HL-60/S4 treated with retinoic acid at 250 ng/mL for 4 days and 3 days (cell line): Measurements from ENCODE around the gene ASB7.

Experiments
- in situ Hi-C: fragments of 300-500 bp; cut with MboI; formaldehyde crosslinking; loops from 2 replicates; pipeline ENCODE4 v1.7.0; 2022; ENCODE audit warnings: low sequenced_read_pairs

The ASB7 gene

DNA sequence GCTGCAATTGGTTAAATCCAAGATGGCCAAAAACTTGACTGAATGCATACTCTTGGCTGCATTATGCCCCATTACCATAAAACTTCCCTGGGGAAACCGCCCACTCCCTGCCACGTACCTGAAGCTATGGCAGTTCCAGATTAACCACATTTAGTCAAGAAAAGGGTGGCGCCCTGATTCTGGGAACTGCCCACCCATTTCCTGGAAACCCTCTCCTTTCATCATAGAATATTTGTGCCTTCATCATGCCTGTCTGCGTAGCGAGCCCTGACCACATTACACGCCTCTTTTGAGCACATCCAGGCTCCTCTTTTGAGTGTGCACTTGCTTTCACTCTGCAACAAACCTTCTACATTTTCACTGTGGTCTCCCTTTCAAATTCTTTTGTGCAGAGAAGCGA lies 5.6 kb upstream of the ASB7 start:
- in situ Hi-C loops, result no loop called here

- in situ Hi-C loops, result no loop called here
Observed at GRCh38 chr15:100597862-100598261, 4.5 kb upstream of the ASB7 start.

DNA sequence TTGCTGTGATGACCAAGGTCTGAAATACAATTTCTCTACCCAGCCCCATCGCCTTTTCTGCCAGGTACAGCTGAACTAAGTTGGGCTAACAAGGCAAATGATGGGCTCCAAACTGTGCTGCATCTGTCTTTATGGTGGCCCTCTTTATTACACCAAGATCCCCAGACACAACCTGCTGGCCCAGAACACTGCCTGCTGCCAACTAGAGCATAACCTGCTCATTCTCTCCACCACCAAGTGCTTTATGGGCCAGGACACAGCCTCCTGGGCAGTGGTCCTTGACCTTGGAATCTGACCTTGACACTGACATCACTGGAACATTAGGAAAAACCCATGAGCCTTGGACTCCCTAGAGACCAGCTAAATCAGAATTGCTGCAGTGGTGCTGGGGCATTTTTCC lies 3.7 kb upstream of the ASB7 start:
- in situ Hi-C loops, result no loop called here

DNA sequence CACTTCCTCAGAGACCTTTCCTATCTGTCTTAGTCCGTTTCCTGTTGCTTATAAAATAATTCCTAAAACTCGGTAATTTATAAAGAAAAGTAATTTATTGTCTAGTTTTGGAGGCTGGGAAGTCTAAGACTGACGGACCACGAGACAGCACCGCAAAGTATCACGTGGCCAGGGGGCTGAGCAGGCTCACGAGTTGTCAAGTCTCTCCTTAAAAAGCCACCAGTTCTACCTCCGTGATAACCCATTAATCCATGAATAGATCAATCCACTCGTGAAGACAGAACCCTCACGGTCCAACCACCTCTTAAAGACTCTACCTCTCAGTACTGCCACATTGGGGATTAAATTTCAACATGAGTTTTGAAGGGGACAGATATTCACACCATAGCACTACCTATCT lies 1.2 kb upstream of the ASB7 start:
- in situ Hi-C loops, result no loop called here

GRCh38 chr15:100601617-100602063 lies 749 bp upstream of the ASB7 start:
- in situ Hi-C loops, result no loop called here

DNA sequence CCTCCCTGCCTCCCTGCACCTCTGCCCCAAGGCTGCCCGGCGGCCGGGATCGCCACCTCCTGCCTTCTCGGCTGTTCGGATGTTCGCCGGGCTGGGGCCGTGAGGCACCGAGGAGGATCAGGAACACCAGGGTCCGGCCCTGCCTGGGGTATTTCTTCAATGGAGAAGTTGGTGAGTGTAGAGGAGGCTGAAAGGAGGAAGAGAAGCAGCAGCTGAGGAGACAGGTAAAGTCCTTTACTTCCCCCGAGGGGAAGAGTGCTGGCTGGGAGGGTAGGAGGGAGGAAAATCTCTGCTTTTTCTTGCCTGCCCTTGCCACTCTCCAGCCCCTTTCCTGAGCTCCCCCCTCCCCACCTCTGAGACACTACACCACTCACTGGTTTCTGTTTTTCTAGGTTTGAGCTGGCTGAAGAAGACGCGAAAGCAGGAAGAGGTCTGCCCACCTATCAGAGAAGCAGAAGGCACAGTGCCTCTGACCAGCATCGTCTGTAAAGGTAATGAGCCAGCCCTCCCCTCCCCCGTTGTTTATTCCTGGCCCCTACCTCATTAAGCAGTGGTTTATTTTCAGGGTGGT lies 519 bp downstream of the ASB7 start:
- in situ Hi-C loops, result no loop called here

GRCh38 chr15:100612539-100612938 lies 10.2 kb downstream of the ASB7 start:
- in situ Hi-C loops, result no loop called here

GRCh38 chr15:100613208-100613607 lies 10.8 kb downstream of the ASB7 start:
- in situ Hi-C loops, result no loop called here

DNA sequence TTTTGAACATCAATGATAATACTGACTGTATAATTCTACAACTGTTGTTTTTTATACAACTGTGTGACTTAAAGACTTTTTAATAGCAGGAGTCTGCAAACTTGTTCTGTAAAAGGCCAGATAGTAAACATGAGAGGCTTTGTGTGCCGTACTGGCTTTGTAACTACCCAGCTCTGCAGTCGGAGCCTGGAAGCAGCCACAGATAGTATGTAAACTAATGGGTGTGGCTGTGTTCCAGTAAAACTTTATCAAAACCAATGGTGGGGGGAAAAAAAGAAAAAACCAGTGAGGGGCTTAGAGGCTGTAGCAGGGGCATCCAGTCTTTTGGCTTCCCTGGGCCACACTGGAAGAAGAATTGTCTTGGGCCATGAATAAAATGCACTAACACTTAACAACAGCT lies 11.9 kb downstream of the ASB7 start:
- in situ Hi-C loops, result no loop called here

GRCh38 chr15:100614918-100615317 lies 12.5 kb downstream of the ASB7 start:
- in situ Hi-C loops, result no loop called here

- in situ Hi-C loops, result no loop called here
Observed at GRCh38 chr15:100615801-100616200, 13.4 kb downstream of the ASB7 start.

DNA sequence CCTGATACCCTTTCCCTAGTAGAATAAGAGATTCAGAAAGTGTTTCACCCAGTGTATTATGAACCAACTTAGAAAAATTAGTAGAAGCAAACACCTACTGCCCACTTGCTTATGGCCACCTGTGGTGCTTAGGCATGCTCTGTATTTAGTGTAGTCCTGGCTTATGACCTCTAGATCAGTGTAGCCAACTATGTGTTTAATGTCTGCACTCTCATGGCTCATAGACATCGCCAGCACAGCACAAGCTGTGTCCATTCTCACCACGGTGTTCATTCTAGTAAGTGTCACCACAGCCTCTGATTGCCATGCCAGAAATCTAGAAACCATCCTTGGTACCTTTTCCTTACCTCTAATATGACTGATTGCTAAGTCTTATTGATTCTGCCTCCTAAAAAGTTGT lies 14.3 kb downstream of the ASB7 start:
- in situ Hi-C loops, result no loop called here

- in situ Hi-C loops, result no loop called here
Observed at GRCh38 chr15:100623301-100623700, 20.9 kb downstream of the ASB7 start.

- in situ Hi-C loops, result loop anchor here (25.0 kb wide), 1 partner anchor 634 kb away; the partner anchor contains the start of gene CHSY1
Observed at GRCh38 chr15:100627789-100628395, 25.5 kb downstream of the ASB7 start.

DNA sequence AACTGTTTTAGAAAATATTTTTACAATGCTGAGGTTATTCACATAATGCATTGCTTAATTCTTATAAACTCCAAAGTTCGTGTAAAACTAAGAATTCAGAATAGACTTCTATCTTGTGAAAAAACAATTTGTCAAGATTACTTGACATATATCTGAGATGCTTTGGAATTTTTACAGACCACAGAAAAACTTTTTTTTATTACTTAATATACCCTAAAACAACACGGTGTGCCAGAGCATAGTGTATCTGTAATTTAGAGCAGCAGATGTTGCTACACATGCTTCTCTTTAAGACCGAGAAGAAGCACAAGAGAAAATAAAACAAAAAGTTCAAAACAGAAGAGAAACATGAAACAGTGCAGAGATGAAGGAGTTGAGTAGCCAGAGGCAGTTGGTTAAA lies 26.4 kb downstream of the ASB7 start:
- in situ Hi-C loops, result loop anchor here (25.0 kb wide), 1 partner anchor 634 kb away; the partner anchor contains the start of gene CHSY1

GRCh38 chr15:100631831-100632230 lies 29.4 kb downstream of the ASB7 start:
- in situ Hi-C loops, result loop anchor here (10.0 to 25.0 kb wide), 2 partner anchors 373 to 630 kb away; partner anchors contain the start of gene CHSY1

DNA sequence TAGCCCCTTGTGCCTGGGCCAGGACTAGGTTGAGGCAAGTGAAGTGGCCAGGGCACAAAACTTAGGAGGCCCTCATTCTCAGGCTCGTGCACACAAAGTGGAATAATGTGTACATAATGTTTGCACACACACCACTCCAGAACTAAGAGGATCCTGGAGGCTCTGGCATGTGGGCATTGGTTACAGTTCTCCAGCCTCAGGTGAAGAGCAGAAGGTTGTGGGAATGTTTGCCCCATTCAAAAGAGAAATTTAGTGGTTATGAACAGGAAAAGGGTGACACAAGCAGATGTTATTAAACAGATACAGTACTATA lies 31.3 kb downstream of the ASB7 start:
- in situ Hi-C loops, result loop anchor here (10.0 to 25.0 kb wide), 2 partner anchors 371 to 629 kb away; partner anchors contain the start of gene CHSY1

GRCh38 chr15:100635406-100636071 lies 33.1 kb downstream of the ASB7 start:
- in situ Hi-C loops, result loop anchor here (10.0 to 25.0 kb wide), 2 partner anchors 369 to 627 kb away; partner anchors contain the start of gene CHSY1

DNA sequence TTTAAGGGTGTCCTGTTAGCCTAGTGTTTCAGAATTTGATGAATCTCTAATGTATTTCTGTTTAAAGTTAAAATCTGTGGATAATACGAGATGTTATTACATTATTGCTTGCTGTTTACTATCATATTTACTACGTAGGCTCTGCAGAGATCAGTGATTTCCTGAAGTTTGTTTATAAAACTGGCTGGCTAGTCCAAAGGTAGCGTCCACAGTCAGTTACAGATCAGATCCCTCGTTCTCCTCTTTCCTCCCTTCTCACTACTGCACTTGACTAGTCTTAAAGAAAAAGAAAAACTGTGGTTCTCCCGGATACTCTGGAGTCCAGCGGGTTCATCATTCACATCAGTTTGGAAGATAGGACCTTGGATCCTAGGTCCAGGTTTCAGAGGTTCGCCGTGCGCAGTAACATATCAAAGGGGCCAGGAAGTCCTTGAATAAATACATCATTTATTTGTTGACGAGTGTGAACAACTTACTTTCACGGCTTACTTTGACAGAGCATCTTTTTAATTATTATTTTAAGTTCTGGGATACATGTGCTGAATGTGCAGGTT lies 35.9 kb downstream of the ASB7 start:
- in situ Hi-C loops, result loop anchor here (10.0 to 25.0 kb wide), 2 partner anchors 367 to 624 kb away; partner anchors contain the start of gene CHSY1

DNA sequence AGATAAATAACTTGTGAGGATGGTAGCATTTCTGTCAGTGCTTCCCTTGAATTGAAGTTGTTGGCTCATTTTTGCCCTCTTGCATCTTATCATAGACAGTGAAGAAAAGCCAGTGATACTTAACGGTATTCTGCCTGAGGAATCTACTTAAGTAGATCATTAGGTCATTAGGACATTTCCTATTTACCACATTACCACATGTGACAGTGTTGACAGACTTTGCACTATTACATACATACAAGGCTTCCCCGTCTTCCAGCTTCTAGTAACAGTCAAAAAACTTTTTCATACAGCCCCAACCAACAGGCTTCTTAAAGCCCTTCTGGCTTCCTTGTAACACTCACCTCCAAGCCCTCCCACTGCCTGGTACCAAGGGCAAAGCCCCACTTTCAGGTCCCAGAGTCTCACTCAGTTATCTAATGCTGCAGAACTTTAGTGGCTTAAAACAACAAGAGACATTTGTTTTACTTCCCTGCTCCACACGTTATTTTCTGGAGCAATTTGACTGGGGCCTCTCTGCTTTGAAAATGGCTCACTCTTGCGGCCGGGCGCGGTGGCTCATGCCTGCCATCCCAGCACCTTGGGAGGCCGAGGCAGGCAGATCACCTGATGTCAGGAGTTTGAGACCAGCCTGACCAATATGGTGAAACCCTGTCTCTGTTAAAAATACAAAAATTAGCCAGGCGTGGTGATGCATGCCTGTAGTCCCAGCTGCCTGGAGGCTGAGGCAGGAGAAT lies 40.0 kb downstream of the ASB7 start:
- in situ Hi-C loops, result loop anchor here (25.0 kb wide), 1 partner anchor 620 kb away; the partner anchor contains the start of gene CHSY1

GRCh38 chr15:100642950-100643338 lies 40.6 kb downstream of the ASB7 start:
- in situ Hi-C loops, result loop anchor here (25.0 kb wide), 1 partner anchor 619 kb away; the partner anchor contains the start of gene CHSY1
